Epithelial cell of proximal tubule (primary cell): ENCODE results near the gene TPRN. TPM values are rescaled to one million over a fixed set of nuclear protein-coding genes. Genes with fewer than 3 reads are reported as not detected.

Experiments
- DNase-seq: peaks from one replicate; pipeline ENCODE4 v3.0.0-alpha.2; 2011; ENCODE audit warnings: low read depth
- H3K4me3 ChIP-seq: 2 replicates; pipeline ENCODE4 v1.5.1; 2011; ENCODE audit warnings: low read depth, mild to moderate bottlenecking, low read length
- total RNA-seq: library from RNA; depleted of rRNA; stranded (reverse); fragments of >200 nt; gene quantifications from 2 replicates; pipeline ENCODE4 v1.2.3, GENCODE V29; 2015
- TF ChIP-seq, protein P1 (sequence below): conservative IDR thresholded peaks from 2 replicates; pipeline ENCODE4 v1.5.1; 2012; ENCODE audit warnings: low read depth, mild to moderate bottlenecking, low read length

TPRN gene
- total RNA-seq, 1 donor from 2014 or later = 10.5 TPM

DNA sequence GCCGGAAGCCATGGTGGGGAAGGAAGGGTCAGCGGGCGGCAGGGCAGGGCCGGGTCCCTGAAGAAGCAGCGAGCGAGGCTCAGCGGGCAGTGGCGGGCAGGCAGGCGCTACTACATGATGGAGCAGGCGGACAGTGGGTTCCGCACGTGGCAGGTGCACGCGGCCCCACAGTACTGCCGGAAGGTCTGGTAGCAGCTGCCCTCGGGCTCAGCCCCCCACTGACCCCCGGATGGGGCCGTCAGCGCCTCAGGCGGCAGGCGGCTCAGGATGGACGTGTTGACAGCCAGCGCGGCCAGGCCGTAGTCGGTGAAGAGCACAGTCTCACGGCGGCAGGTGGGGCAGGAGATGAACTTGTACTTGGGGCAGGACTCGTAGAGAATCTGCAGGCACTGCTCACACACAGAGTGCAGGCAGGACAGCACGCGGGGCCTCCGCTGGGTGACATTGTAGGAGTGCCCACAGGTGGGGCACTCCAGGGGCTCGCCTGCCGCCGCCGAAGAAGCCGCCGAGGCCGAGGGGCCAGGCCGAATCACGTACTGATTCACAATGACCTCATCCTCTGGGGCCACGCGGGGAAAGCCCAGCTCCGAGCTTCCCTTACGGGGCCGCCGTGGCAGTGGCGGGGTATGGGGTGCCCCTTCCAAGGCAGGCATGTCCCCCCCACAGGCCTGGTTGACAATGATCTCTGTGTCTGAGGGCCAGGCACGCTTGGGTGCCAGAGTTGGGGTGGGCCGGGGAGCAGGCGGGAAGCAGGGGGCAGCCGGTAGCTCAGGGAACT lies 20.0 kb upstream of the TPRN start:
- TF ChIP-seq, protein P1, sequence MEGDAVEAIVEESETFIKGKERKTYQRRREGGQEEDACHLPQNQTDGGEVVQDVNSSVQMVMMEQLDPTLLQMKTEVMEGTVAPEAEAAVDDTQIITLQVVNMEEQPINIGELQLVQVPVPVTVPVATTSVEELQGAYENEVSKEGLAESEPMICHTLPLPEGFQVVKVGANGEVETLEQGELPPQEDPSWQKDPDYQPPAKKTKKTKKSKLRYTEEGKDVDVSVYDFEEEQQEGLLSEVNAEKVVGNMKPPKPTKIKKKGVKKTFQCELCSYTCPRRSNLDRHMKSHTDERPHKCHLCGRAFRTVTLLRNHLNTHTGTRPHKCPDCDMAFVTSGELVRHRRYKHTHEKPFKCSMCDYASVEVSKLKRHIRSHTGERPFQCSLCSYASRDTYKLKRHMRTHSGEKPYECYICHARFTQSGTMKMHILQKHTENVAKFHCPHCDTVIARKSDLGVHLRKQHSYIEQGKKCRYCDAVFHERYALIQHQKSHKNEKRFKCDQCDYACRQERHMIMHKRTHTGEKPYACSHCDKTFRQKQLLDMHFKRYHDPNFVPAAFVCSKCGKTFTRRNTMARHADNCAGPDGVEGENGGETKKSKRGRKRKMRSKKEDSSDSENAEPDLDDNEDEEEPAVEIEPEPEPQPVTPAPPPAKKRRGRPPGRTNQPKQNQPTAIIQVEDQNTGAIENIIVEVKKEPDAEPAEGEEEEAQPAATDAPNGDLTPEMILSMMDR = no peak
- no peak for DNase-seq
- no peak overlapping the region for H3K4me3 ChIP-seq

DNA sequence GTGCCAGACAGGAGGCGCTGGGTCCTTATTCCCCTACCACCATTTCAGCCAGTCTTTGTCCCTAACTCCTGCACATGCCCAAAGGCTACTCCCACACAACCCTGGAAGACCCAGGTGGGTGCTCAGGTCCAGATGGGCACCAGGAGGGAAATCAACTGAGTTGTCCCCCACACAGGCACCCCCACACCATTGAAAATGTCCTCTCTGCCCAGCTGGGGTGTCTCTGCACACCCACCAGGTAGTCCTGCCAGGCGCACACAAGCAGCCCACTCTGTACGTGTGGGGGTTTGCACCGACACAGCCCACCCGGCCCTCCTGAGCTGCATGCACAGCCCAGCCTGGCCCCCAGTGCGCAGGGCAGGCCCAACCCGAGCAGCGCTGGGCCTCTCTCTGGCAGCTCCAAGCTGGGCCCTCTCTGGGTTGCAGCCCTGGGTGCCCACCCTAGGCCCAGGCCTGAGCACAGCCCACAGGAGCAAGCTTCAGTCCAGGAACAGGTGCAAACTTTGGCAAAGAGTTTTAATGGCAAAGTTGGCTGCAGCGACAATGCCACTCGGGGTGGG lies 19.3 kb upstream of the TPRN start:
- no peak for DNase-seq
- no peak overlapping the region for H3K4me3 ChIP-seq
- TF ChIP-seq, protein P1 = no peak

DNA sequence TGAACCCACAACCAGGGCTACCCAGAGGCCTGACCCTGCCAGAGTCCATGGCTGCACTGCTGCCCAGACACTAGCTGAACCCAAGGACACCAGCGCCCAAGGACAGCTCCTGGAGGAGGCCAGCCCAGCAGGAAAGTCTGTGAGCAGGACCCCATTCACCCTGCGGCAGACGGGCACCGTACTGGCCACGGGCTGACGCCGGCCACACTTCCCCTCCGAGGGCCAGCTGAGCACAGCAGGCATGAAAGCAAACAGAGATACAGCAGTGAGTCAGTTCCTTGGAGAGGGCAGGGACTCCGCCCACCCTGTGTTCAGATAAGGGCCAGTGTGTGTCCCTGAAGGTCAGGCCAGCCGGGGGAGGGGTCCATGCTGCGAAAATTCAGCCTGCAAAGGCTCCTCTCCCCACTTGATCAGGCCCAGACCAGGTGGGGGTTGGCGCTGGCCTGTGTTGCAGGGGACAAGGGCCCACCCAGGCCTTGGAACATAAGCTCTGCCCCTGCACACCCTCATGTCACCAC lies 18.3 kb upstream of the TPRN start:
- H3K4me3 ChIP-seq = no peak overlapping the region
- DNase-seq = no peak
- TF ChIP-seq, protein P1 = no peak

DNA sequence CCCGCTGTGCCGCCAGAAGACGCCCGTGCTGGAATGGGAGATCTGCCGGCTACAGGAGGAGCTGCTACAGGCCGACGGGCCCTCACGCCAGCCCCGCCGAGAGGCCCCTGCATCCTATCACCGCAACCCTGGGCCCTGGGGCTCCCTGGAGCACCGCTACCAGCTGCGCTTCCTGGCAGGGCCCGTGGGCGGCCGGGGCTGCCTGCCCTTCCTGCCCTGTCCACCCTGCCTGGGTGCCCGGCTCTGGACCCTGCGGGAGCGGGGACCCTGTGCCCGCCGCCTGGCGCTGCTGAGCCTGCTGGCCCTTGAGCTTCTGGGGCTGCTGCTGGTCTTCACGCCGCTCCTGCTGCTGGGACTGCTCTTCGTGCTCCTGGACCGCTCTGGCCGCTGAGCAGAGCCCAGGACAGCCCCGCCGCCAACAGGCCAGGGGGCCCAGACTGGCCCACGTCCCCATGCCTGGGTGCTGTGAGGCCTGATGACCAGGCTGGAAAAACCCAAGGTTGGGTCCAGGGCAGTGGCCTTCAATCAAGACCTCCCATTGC lies 17.7 kb upstream of the TPRN start:
- H3K4me3 ChIP-seq = no peak overlapping the region
- no peak for DNase-seq
- TF ChIP-seq, protein P1 = no peak

DNA sequence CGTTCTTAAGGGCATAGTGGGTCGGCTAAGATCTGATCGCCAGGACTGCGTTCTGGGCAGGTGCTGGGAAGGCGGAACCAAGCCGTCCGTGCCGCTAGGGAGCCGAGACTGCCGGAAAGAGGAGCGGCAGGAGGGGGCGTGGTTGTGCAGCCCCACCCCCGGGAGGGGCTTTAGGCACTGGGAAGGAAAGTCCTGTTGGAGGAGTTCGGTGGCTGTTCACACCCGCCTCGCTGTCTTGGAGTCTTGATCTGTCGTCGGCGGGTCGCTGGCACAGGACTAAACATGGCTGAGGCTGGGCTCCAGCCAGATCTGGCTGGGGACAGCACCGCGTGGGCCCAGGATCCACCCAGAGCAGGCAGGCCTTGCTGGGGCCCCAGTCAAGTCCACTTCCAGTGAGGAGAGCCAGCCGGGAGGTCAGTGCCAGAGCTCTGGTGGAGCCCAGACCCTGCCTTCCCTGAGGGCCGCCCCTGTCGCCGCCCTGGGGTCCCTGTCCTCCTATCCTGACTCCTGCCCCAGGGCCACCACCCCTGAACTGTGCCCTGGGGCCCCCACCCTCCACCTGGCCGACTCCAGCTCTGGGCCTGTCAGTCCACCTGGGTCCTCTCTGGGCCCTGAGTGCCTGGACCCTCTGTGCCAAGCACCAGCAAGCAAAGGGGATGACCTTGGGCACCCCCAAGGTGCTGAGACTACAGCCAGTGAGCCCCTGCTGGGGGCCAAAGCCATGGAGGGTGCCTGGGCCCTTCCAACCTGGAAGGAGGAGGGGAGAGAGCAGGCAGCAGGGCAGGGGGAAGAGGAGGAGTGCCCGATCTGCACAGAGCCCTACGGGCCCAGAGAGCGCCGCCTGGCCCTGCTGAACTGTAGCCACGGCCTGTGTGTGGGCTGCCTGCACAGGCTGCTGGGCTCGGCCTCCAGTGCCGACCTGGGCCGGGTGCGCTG lies 17.0 kb upstream of the TPRN start:
- no peak for DNase-seq
- TF ChIP-seq, protein P1 = no peak
- H3K4me3 ChIP-seq = peak overlapping the region; percentile 50

DNA sequence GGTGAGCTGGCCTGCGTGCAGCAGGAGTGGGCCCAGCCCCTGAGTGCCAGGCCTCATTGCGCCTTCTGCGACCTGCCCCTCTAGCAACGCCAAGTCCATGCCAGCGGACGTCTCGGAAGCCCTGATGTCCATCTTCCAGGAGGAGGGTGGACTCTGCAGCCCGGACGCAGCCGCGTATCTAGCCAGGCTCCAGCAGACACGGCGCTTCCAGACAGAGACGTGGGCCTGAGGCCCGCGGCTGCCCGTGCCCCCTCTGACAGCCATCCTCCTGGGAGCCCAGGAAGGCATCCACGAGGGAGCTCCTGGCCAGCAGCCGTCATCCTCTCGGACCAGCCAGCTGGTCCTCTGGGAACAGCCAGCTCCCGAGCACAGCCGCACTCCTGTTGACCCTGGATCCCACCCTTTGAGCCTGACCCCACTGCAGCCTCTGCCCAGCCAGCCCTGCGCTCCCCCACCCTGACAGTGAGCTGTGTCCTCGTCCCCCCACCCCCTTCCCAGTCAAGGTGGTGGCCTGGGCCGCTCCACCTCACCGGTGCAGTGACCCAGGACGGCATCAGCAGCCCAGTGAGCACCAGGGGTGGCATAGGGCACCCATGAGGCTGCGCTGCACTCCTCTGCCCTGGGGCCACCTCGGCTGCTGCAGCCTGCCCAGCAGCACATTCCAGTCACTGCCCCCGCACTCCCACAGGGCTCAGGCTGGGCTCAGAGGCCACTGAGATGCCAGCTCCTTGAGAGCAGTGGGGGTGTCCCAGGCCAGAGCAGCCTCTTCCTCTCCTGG lies 15.8 kb upstream of the TPRN start:
- DNase-seq = no peak
- no peak overlapping the region for H3K4me3 ChIP-seq
- TF ChIP-seq, protein P1 = no peak
